Measurements from ENCODE around the gene SCN3A. TPM values are rescaled to one million over a fixed set of nuclear protein-coding genes. Genes with fewer than 3 reads are reported as not detected.

Gene SCN3A
- total and polyA plus RNA-seq, 10 of the 15 experiments (the other 5 are each of a cell fraction or from before 2014, with no cell fraction given) = 0.04 to 0.34 (median 0.06) TPM; not detected in 3

- ATAC-seq = no peak
- CTCF ChIA-PET = no interaction called here
Observed at GRCh38 chr2:165113414-165113813, 90.4 kb downstream of the SCN3A start.

More at GRCh38 chr2:165113414-165113813, 90.4 kb downstream of the SCN3A start:
- no peak overlapping the region for H2AFZ ChIP-seq (ENCODE audit: control insufficient read depth, low read depth, low read length)
- no peak overlapping the region for H3K9ac ChIP-seq (ENCODE audit: control insufficient read depth, insufficient read depth, low read length)
- no peak overlapping the region for H3K27ac ChIP-seq (ENCODE audit: control insufficient read depth, insufficient read depth)
- ChIA-PET SMC1A (ENCODE audit: uncharacterized antibody, unreplicated experiment) (interaction anchor here (1.6 kb wide), 1 partner anchor 12 kb away, joined by 5 read pairs; no protein-coding TSS in a partner anchor), POLR2A (no interaction called here), RAD21 (ENCODE audit: unreplicated experiment) (no interaction called here)
- TF ChIP-seq PKNOX1 (IDR thresholded peaks at IDR 0.05) (no peak), SMARCA5 (IDR thresholded peaks at IDR 0.05) (no peak), HCFC1 (IDR thresholded peaks at IDR 0.05; ENCODE audit: low read length) (no peak), ZNF687 (IDR thresholded peaks at IDR 0.05) (no peak), ZNF207 (IDR thresholded peaks at IDR 0.05; ENCODE audit: borderline replicate concordance) (no peak), CEBPB (IDR thresholded peaks at IDR 0.05; ENCODE audit: borderline replicate concordance in 1 of 2, low read depth in 2 of 2, low read length in 2 of 2) (no peak)
- no peaks in the 10 kb centered on the region for H3K9me3 ChIP-seq (replicated peaks; ENCODE audit: control insufficient read depth, insufficient read depth, low read length)
- 6% methylated on average over 2 of the region's 2 CpGs for WGBS (ENCODE audit: insufficient coverage, insufficient replicate concordance, low lambda C conversion rate, missing lambda C conversion rate)
- DNase-seq (ENCODE audit: low read depth, low spot score) = no peak
- no peak overlapping the region for H3K4me3 ChIP-seq
- intact Hi-C loops (cut with micrococcal nuclease; ENCODE audit: unreplicated experiment) (no loop called here), in situ Hi-C loops (cut with MboI) (no loop called here)
- FAIRE-seq = no peak
- no peak overlapping the region for H3K4me2 ChIP-seq (ENCODE audit: control insufficient read depth, insufficient read depth)
- no TSS peak for BruUV-seq (replicated peaks)
- H3K36me3 ChIP-seq (ENCODE audit: control insufficient read depth in 2 of 2, insufficient read depth in 2 of 2, low read length in 1 of 2) = no peaks in the 10 kb centered on the region
- H4K20me1 ChIP-seq (ENCODE audit: control insufficient read depth, insufficient read depth) = no peaks in the 10 kb centered on the region
- H3K79me2 ChIP-seq (ENCODE audit: control insufficient read depth, insufficient read depth, low read length) = no peaks in the 10 kb centered on the region
- no peaks in the 10 kb centered on the region for H3K4me1 ChIP-seq (ENCODE audit: control insufficient read depth, insufficient read depth, low read length)
- no peaks in the 10 kb centered on the region for H3K27me3 ChIP-seq (replicated peaks in 1 of 2; ENCODE audit: control insufficient read depth in 2 of 2, insufficient read depth in 2 of 2, low read length in 1 of 2)
